HFF-Myc (cell line): ENCODE results near the gene SH3RF3.

Experiments used
- DNase-seq: peaks from one replicate; pipeline ENCODE4 v3.0.0-alpha.2; 2011; ENCODE audit warnings: low read depth; ENCODE audit errors: extremely low read depth
- H3K4me3 ChIP-seq: replicated peaks from 2 replicates; pipeline ENCODE4 v1.5.1; 2011; ENCODE audit warnings: low read depth, mild to moderate bottlenecking, control low read depth, low read length
- CTCF ChIP-seq: IDR thresholded peaks from 2 replicates; pipeline ENCODE4 v1.5.1; 2012; ENCODE audit warnings: mild to moderate bottlenecking, low read depth, low read length, control low read depth; ENCODE audit errors: missing control alignments

SH3RF3 gene

GRCh38 chr2:109446278-109447131 lies 317.5 kb downstream of the SH3RF3 start:
- no peak for DNase-seq
- TF ChIP-seq CTCF = no peak
- no peak overlapping the region for H3K4me3 ChIP-seq

GRCh38 chr2:109447251-109447661 lies 318.3 kb downstream of the SH3RF3 start:
- peak; percentile 88 for DNase-seq
- no peak overlapping the region for H3K4me3 ChIP-seq
- no peak for TF ChIP-seq CTCF

GRCh38 chr2:109447776-109448175 lies 318.8 kb downstream of the SH3RF3 start:
- no peak for TF ChIP-seq CTCF
- H3K4me3 ChIP-seq = no peak overlapping the region
- DNase-seq = no peak

GRCh38 chr2:109448207-109448606 lies 319.2 kb downstream of the SH3RF3 start:
- H3K4me3 ChIP-seq = no peak overlapping the region
- no peak for DNase-seq
- TF ChIP-seq CTCF = no peak

- no peak for DNase-seq
- TF ChIP-seq CTCF = no peak
Observed at GRCh38 chr2:109448946-109449788, 320.2 kb downstream of the SH3RF3 start.

GRCh38 chr2:109450574-109451273 lies 321.7 kb downstream of the SH3RF3 start:
- H3K4me3 ChIP-seq = no peak overlapping the region
- DNase-seq = no peak
- TF ChIP-seq CTCF = no peak

More at GRCh38 chr2:109448946-109449788, 320.2 kb downstream of the SH3RF3 start:
- no peak overlapping the region for H3K4me3 ChIP-seq
